Motor neuron (in vitro differentiated cells): Measurements from ENCODE around the gene TNFAIP2. TPM values are rescaled to one million over a fixed set of nuclear protein-coding genes. Genes with fewer than 3 reads are reported as not detected.

Source experiments
- ATAC-seq, 8 experiments: fragments of 200-7000 bp; cut with Tn5 transposase; replicated peaks in 6 of 8; 2 replicates each; pipeline ENCODE4 v1.8.0; 2021; ENCODE audit warnings: mild to moderate bottlenecking in 8 of 8, moderate library complexity in 8 of 8
- H3K27ac ChIP-seq, 2 donors: fragments of 250-450 bp; sonication (Bioruptor Pico); 2 replicates each; pipeline ENCODE4 v1.9.0; 2021; ENCODE audit warnings: antibody characterized with exemption in 2 of 2, mild to moderate bottlenecking in 2 of 2, moderate library complexity in 1 of 2
- H3K4me1 ChIP-seq, 2 donors: fragments of 250-450 bp; sonication (Bioruptor Pico); replicated peaks in 1 of 2; 2 replicates each; pipeline ENCODE4 v1.6.1; 2021; ENCODE audit warnings: antibody characterized with exemption in 2 of 2, mild to moderate bottlenecking in 2 of 2, moderate library complexity in 1 of 2
- H3K4me3 ChIP-seq, 5 donors: fragments of 250-450 bp; sonication (Bioruptor Pico); 2 replicates each; pipeline ENCODE4 v1.9.0; 2021; ENCODE audit warnings: antibody characterized with exemption in 5 of 5, mild to moderate bottlenecking in 5 of 5, moderate library complexity in 4 of 5
- WGBS, 10 experiments: fragments of 450-650 bp; shearing (Covaris generic); methylation state at CpG; one replicate each; pipeline ENCODE4 v1.0.0; 2022; 5-methylcytosine and 5-hydroxymethylcytosine counted together
- in situ Hi-C, 9 experiments: fragments of 400-800 bp; cut with MboI; loops; one replicate each; pipeline ENCODE4 v1.15.0; 2021; ENCODE audit warnings: low sequenced_read_pairs in 9 of 9, low pct_unique_long_range_greater_than_20kb in 2 of 9; ENCODE audit not compliant: unreplicated experiment in 9 of 9
- total RNA-seq, 8 experiments: library from RNA; unstranded; fragments of 300-600 nt; gene quantifications; 2 replicates each; pipeline versions ENCODE4 v1.2.3 to v1.2.4, GENCODE V29; 2022

The TNFAIP2 gene
- total RNA-seq, 8 experiments from 2014 or later: 0.78 to 98.8 (median 2.0) TPM

DNA sequence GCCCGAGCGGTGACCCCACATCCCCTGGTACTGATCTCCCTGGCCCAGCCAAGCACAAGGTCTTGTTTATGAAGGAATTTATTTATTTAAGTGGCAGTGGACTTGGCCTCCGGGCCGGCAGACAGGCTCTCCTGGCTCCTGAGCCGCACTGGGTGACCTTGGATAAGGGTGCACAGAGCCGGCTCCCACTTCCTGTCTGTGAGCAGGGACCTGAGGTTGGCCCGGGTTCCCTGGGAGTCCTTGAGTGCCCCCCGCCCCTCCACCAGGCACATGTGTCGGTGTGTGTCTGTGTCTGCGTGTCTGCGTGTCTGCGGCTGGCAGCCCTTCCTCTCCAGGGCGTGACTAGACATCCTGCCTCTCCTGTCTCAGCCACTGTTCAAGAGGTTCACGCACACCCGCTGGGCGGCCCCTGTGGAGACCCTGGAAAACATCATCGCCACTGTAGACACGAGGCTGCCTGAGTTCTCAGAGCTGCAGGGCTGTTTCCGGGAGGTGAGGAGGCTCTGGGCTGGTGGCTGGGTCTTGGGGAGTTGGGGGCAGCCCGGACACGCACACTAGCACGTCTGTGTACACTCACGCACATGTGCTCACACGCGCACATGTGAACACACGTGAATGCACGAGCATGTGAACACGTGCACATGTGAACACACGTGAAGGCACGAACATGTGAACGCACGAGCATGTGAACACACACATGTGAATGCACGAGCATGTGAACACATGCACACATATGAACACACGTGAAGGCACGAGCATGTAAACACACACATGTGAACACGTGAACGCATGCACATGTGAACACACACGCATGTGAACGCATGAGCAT is 9.3 kb downstream of the TNFAIP2 start:
- Histone ChIP-seq H3K27ac (no peak overlapping the region), H3K4me1 (peaks cover 0 to 13% of the 10 kb centered on the region in 2 donors), H3K4me3 (no peak overlapping the region)
- WGBS, 10 experiments: 30 to 81% (median 80%) methylated on average over 1 to 9 of the region's 39 CpGs; no CpG with 5 or more reads in 5 of the 10 experiments
- in situ Hi-C loops: no loop called here
- no peak for ATAC-seq

DNA sequence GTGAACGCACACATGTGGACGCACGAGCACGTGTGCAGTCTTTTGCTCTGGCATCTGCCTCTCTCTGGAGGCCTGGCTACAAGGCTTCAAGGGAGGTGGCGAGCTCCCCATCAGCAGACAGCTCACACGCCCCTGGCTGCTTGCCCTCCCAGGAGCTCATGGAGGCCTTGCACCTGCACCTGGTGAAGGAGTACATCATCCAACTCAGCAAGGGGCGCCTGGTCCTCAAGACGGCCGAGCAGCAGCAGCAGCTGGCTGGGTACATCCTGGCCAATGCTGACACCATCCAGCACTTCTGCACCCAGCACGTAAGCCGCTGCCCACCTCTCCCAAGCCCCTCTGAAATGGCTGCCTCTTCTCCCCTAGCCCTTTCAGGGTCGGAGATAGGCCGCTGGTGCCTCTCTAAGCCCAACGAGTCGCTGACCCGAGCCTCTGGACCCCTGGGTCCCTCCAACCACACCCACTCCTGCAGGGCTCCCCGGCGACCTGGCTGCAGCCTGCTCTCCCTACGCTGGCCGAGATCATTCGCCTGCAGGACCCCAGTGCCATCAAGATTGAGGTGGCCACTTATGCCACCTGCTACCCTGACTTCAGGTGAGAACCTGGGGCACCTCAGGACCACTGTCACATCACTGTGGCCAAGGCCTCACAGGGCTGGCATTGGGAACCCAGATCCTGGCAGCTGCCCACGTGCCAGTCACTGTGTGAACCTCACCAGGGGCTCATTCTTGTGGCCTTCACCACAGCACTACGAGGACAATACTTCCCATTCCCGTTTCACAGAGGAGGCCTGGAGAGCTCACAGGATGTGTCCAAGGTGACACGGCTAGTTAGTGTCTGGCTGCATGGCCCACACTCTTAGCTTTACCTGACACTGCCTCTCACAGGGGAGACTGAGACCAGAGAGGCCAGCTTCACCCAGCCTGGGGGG is 10.2 kb downstream of the TNFAIP2 start:
- no peak overlapping the region for H3K27ac ChIP-seq
- ATAC-seq: no peak
- WGBS, 10 experiments: 73 to 97% (median 90%) methylated on average over 2 to 8 of the region's 25 CpGs; no CpG with 5 or more reads in 5 of the 10 experiments
- peaks cover 0 to 15% of the 10 kb centered on the region in 2 donors for H3K4me1 ChIP-seq
- no peak overlapping the region for H3K4me3 ChIP-seq
- in situ Hi-C loops: no loop called here

DNA sequence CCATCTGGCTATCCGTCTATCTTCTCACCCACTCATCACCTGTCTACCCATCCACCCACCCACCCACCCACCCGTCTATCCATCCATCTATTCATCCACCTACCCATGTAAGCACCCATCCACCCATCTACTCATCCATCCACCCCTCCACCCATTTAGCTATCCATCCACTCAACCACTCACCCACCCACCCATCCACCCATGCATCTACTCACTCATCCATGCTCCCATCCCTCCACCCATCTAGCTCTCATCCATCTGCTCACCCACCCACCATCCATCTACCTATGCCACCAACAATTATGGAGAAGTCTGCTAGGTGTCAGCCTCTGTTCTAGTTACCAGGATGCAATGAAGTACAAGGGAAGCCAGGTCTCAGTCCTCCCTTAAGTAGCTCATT is 11.1 kb downstream of the TNFAIP2 start:
- ATAC-seq: no peak
- no peak overlapping the region for H3K27ac ChIP-seq
- peaks cover 4 to 24% of the 10 kb centered on the region in 2 donors for H3K4me1 ChIP-seq
- no CpG with 5 or more reads among the region's 2 CpGs for WGBS, 10 experiments
- no peak overlapping the region for H3K4me3 ChIP-seq
- in situ Hi-C loops: no loop called here

DNA sequence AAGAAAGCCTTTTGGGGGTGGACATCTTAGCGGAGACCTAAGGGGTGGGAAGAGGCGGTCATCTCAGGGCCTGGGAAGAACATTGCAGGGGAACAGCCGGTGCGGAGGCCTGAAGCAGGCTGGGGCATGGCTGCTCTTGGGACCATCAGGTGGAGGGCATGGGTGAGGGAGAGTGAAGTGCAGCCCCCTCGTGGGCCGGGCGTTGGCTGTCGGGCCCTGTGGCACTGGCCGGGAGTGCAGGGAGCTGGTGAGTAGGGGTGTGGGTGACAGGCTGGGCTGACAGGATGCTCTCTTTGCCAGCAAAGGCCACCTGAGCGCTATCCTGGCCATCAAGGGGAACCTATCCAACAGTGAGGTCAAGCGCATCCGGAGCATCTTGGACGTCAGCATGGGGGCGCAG is 11.7 kb downstream of the TNFAIP2 start:
- Histone ChIP-seq H3K27ac (no peak overlapping the region), H3K4me3 (no peak overlapping the region), H3K4me1 (peaks cover 4 to 26% of the 10 kb centered on the region in 2 donors)
- ATAC-seq: no peak
- in situ Hi-C loops: no loop called here
- 60 to 100% (median 94%) methylated on average over 1 to 13 of the region's 14 CpGs; no CpG with 5 or more reads in 3 of the 10 experiments for WGBS, 10 experiments

DNA sequence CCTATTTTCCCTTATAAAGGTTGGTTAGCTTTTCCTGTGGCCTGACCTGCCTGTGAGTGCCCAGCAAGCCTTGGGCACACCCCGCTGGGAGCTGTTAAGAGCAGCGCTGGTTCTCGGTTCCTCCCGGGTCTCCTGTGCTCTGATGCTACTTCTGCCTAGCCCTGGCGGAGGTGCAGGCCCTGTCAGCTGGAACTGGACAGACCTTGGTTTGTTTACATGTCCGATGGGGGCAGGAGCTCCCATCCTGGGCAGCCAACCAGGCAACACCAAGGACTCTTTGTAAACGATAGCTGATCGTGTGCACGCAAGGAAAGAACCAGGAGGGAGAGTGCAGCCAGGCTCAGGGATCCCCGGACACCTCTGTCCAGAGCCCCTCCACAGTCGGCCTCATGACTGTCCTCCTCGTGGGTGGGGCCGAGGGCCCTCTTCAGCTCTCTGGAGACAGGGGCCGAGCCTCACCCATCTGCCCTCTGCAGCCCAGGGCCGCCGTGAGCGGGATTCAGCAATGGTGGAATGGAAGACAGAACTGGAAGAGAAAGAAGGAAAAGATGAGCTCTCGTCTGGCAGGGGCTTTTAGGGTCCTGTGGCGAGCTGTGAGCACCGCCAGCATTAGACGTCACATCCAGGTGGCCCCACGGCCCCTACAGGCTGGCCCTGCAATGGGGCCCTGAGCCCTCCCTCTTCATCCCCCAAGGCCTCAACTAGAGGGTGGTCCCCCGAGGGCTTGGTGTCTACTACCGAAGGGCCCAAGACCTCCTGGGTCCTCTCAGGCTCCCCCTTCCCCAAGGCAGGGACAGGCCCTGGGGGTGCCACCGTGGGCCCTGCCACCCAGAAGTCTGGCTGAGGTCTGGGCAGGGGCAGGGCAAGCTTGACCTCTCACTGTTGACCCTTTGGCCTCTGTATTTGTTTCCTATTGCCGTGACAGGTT is 12.3 kb downstream of the TNFAIP2 start:
- Histone ChIP-seq H3K4me1 (peaks cover 4 to 26% of the 10 kb centered on the region in 2 donors), H3K4me3 (no peak overlapping the region), H3K27ac (no peak overlapping the region)
- in situ Hi-C loops: no loop called here
- WGBS, 10 experiments: 69 to 100% (median 90%) methylated on average over 1 to 11 of the region's 26 CpGs; no CpG with 5 or more reads in 4 of the 10 experiments
- ATAC-seq: no peak

DNA sequence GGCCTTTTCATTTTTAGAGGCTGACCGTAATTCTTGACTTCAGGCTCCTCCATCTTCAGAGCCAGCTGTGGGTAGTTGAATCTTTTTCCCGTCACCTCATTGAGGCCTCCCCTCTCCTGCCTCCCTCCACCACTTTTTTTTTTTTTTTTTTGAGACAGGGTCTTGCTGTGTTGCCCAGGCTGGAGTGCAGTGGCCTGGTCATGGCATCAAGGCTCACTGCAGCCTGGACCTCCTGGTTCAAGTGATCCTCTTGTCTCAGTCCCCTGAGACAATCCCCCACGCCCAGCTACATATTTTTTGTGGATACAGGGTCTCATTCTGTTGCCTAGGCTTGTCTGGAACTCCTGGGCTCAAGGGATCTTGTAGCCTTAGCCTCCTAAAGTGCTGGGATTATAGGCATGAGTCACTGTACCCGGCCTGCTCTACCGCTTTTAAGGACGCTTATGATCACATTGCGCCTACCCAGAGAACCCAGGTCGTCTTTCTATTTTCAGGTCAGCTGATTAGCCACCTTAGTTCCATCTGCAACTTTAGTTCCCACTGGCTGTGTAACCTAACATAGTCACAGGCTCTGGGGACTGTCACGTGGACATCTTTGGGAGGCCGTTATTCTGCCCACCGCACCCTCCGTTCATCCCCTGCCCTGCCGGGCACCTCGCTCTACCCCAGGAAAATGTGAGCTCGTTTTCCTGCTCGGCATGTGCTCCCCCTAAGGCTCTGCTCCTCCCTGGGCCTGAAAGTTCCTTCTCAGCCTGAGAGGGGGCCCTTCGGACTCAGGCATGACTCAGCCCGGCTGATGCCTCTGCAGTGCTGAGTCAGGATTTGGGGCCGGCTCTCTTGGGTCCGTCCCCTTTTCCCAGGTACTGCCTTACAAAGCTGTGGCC is 13.4 kb downstream of the TNFAIP2 start:
- Histone ChIP-seq H3K27ac (no peak overlapping the region), H3K4me1 (peaks cover 7 to 22% of the 10 kb centered on the region in 2 donors), H3K4me3 (no peak overlapping the region)
- 17 to 100% (median 69%) methylated on average over 2 to 14 of the region's 20 CpGs for WGBS, 10 experiments
- ATAC-seq: peak; percentile 50 to 63 (median 60)
- in situ Hi-C loops: no loop called here

DNA sequence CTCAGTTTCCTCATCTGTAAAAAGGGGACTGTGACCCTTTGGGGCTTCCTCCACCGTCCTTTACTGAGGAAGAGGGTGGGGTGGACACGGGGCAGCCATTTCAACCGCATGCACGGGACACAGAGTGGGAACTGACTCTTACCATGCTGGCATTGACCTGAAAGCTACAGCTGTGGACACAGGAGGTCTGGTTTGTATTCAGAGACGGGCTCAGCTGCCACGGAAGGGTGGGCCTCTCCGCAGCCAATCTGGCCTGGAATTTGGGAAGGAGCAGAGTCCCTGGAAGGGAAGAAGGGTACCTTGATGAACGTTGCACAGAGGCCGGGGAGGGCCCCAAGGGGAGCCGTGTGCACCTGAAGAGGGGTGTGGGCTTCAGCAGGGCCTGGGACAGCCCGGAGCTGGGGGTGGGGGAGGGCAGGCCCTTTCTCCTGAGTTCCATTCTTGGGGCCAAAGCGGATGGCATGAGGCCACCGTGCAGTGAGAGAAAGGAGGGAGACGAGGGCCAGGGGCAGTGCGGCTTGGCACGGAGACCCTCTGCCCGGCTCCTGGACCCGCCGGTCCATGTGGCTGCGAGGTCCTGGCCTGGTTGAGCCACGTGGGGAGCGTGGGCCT is 14.5 kb downstream of the TNFAIP2 start:
- H3K4me3 ChIP-seq: no peak overlapping the region
- H3K27ac ChIP-seq: no peak overlapping the region
- in situ Hi-C loops: no loop called here
- peaks cover 15 to 34% of the 10 kb centered on the region in 2 donors for H3K4me1 ChIP-seq
- WGBS, 10 experiments: 48 to 100% (median 85%) methylated on average over 1 to 2 of the region's 22 CpGs; no CpG with 5 or more reads in 4 of the 10 experiments
- no peak for ATAC-seq

DNA sequence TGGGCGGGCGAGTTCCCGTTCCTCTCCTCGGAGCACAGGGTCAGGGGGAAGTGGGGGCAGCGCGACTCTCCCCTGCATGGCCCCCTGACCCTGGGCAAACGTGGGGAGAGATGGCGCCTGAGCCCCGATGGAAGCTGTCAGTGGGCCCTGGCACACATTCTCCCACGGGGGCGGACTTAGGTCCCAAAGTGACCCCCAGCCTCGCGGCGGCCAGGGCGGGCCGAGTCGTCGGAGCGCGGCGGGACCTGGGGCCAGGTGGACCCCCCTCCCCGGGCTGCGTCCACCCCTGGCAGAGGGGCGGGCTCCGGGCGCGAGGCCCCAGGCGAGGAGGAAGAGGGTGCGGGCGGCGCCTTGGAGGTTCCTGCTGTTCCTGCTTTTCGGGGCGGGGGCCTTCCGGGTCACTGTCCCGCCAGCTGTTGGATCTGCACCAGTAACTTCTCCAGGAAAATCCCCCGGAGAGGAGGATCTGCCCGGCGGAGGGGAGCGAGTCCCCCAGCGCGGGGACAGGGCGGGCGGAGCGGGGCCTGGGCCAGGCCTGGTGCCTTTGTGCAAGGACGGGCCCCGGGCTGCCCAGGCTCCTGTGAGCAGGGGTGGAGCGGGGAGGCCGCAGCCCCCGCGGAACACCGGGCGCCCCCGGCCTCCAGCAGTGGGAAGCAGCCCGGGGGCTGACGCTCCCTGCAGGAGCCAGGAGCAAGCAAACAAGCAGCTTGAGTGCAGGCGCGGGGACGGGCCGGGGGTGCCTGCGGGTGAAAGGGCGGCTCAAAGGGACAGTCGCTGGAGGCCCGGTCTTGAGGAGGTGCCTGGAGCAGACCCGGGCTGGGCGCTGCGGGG is 15.3 kb downstream of the TNFAIP2 start:
- peak in 6 of 8 experiments; percentile 6 to 57 (median 48) for ATAC-seq
- Histone ChIP-seq H3K4me3 (no peak overlapping the region), H3K27ac (no peak overlapping the region), H3K4me1 (peaks cover 15 to 36% of the 10 kb centered on the region in 2 donors)
- 30 to 100% methylated on average over 2 to 3 of the region's 66 CpGs; no CpG with 5 or more reads in 8 of the 10 experiments for WGBS, 10 experiments
- in situ Hi-C loops: no loop called here

DNA sequence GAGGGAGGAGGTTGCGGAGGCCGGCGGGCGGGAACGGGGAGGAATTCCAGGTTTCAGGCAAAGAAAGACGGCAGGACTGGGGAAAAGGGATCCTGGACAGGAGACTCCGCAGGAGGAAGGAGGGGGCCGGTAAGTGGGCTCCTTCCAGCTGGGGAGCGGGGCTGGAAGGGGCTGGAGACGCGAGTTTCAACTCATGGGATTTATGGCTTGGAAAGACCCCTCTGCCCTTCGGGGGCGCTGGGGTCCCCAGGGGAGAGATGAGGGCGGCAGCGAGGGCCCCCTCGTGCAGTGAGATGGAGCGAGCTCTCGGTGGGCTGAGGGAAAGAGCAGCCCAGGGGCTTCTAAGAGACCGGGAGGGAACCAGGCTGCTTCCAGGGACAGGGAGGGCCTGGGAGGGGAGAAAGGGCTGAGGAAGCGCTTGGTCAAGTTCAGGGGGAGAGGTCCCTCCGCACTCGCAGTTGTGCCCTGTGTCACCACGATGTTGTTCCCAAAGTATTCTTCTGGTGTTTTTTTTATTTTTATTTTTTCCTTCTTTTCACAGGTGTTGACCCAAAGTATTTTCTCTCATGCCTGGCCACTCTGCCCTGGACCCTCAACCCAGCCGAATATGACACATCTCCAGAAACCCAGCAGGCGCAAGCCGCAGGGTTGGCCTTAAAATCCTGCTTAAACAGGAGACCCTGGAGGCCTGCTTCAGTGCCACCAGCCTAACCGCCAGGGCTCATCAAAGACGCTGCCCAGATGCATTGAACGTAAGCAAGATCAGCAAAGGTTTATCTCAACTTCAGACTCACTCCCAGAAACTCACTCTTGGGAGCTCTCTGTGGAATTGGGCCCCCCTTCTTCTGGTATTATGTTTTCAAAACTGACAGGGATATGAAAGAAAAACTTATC is 16.1 kb downstream of the TNFAIP2 start:
- 63 to 94% (median 73%) methylated on average over 3 to 6 of the region's 29 CpGs; no CpG with 5 or more reads in 4 of the 10 experiments for WGBS, 10 experiments
- Histone ChIP-seq H3K27ac (no peak overlapping the region), H3K4me1 (peaks cover 15 to 36% of the 10 kb centered on the region in 2 donors), H3K4me3 (no peak overlapping the region)
- in situ Hi-C loops: no loop called here
- ATAC-seq: peak in 4 of 8 experiments; percentile 6 to 31 (median 18)
